ENCODE data around the gene RAMP3.
"Not testable (repeated sequence)": the region's sequence is repeated elsewhere in the genome, so short reads cannot be mapped to it uniquely, and the experiment has no call there.

Gene RAMP3

GRCh38 chr7:45161138-45161537 lies 3.5 kb downstream of the RAMP3 start:
- no peak for DNase-seq (ENCODE audit: extremely low read depth, low read depth)
- TF ChIP-seq, protein P1, sequence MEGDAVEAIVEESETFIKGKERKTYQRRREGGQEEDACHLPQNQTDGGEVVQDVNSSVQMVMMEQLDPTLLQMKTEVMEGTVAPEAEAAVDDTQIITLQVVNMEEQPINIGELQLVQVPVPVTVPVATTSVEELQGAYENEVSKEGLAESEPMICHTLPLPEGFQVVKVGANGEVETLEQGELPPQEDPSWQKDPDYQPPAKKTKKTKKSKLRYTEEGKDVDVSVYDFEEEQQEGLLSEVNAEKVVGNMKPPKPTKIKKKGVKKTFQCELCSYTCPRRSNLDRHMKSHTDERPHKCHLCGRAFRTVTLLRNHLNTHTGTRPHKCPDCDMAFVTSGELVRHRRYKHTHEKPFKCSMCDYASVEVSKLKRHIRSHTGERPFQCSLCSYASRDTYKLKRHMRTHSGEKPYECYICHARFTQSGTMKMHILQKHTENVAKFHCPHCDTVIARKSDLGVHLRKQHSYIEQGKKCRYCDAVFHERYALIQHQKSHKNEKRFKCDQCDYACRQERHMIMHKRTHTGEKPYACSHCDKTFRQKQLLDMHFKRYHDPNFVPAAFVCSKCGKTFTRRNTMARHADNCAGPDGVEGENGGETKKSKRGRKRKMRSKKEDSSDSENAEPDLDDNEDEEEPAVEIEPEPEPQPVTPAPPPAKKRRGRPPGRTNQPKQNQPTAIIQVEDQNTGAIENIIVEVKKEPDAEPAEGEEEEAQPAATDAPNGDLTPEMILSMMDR (IDR thresholded peaks at IDR 0.05; ENCODE audit: low read depth, low read length, missing control alignments) = no peak
- no peak overlapping the region for H3K4me3 ChIP-seq (replicated peaks; ENCODE audit: low read depth, low read length)

GRCh38 chr7:45161842-45162241 lies 4.3 kb downstream of the RAMP3 start:
- TF ChIP-seq, protein P1 (IDR thresholded peaks at IDR 0.05; ENCODE audit: low read depth, low read length, missing control alignments) = no peak
- H3K4me3 ChIP-seq (replicated peaks; ENCODE audit: low read depth, low read length) = no peak overlapping the region
- no peak for DNase-seq (ENCODE audit: extremely low read depth, low read depth)

DNA sequence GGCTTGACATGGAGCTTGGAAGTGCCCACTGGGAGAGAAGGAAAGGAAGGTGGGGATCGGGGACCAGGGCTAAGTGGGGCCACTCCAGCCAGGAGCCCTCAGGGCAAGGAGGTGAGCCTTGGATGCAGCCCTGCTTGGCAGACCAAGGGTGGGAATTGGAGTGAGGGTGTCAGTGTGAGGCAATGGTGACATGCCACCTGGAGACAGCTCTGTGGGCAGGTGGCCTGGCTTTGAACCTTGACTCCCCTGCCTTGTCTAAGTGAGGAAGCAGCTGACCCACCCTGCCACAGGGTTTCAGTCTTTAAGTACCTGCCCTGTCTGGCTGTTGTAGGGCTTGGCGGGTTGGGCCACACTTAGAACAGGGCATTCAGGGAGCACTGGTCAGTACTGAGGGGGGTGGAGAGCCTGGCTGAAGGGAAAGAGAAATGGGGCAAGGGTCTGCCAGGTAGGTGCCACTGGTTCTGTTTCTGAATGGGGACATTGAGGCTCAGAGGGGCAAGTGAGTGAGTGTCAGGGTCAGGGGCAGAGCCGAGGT lies 4.8 kb downstream of the RAMP3 start:
- TF ChIP-seq, protein P1 (IDR thresholded peaks at IDR 0.05; ENCODE audit: low read depth, low read length, missing control alignments) = no peak
- H3K4me3 ChIP-seq (replicated peaks; ENCODE audit: low read depth, low read length) = no peak overlapping the region
- no peak for DNase-seq (ENCODE audit: extremely low read depth, low read depth)

- TF ChIP-seq, protein P1 (IDR thresholded peaks at IDR 0.05; ENCODE audit: low read depth, low read length, missing control alignments) = no peak
- no peak for DNase-seq (ENCODE audit: extremely low read depth, low read depth)
- H3K4me3 ChIP-seq (replicated peaks; ENCODE audit: low read depth, low read length) = no peak overlapping the region
These were observed 5.5 kb downstream of the RAMP3 start for GRCh38 chr7:45162943-45163691.

DNA sequence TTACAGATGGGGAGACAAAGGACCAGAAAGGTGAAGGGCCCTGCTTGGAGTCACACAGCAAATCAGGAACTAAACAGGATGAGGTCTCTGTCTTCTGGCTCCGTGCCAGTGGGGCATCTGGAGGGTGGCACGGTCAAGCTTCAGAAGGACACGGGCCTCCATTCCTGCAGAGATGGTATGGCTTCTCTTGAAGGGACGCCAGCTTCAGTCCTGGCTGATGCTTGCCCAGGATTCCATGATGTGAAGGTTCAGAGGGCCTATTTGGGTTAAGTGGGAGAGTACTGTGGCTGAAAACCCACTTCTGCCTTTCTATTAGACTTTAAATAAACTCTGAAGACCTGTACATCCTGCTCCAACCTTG lies 6.1 kb downstream of the RAMP3 start:
- no peak for DNase-seq (ENCODE audit: extremely low read depth, low read depth)
- no peak overlapping the region for H3K4me3 ChIP-seq (replicated peaks; ENCODE audit: low read depth, low read length)
- TF ChIP-seq, protein P1 (IDR thresholded peaks at IDR 0.05; ENCODE audit: low read depth, low read length, missing control alignments) = no peak

DNA sequence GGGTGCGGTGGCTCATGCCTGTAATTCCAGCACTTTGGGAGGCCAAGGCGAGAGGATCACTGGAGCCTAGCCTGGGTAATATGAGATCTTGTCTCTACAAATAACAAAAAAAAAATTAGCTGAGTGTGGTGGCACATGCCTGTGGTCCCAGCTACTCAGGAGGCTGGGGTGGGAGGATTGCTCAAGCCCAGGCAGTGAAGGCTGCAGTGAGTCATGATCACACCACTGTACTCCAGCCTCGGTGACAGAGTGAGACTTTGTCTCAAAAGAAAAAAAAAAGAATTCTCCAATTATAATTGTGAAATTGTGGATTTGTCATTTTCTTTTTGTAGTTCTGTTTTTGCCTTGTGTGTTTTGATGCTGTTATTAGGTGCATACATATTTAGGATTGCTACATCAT lies 6.7 kb downstream of the RAMP3 start:
- DNase-seq (ENCODE audit: extremely low read depth, low read depth); H3K4me3 ChIP-seq (replicated peaks; ENCODE audit: low read depth, low read length): not testable (repeated sequence)

- H3K4me3 ChIP-seq (replicated peaks; ENCODE audit: low read depth, low read length) = no peak overlapping the region
- TF ChIP-seq, protein P1 (IDR thresholded peaks at IDR 0.05; ENCODE audit: low read depth, low read length, missing control alignments) = no peak
- DNase-seq (ENCODE audit: extremely low read depth, low read depth) = no peak
These were observed 8.3 kb downstream of the RAMP3 start for GRCh38 chr7:45165857-45166256.
